Measurements from ENCODE around the gene UBE3D.
"Not testable (repeated sequence)": the region's sequence is repeated elsewhere in the genome, so short reads cannot be mapped to it uniquely, and the experiment has no call there.

The UBE3D gene

DNA sequence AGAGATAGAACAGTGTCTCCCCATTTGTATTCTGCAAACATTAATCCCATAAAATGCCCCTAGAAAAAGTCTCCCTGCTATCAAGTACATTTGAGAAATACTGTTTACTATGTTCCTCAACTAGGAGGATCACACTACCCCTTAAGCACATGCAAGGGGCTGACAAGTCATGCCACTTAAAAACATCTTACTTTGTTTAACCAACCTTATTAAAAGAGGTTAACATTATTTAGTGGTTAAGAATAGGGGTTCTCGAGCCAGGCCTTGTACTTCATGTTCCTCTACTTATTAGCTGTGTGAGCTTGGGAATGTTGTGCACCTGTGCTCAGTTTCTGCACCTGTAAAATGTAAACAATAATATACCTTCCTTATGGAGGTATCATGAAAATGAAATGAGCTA is 113.7 kb downstream of the UBE3D start:
- Histone ChIP-seq H3F3A (ENCODE audit: insufficient read depth) (no peaks in the 10 kb centered on the region), H3K27me3 (ENCODE audit: low read length) (no peaks in the 10 kb centered on the region), H3K4me3 (ENCODE audit: insufficient read depth, low read length, poor library complexity, severe bottlenecking) (no peak overlapping the region), H2AFZ (ENCODE audit: low read depth, low read length, severe bottlenecking) (no peak overlapping the region), H3K79me2 (ENCODE audit: insufficient read depth, low read length) (no peaks in the 10 kb centered on the region), H3K4me2 (ENCODE audit: low read depth, low read length, poor library complexity, severe bottlenecking) (no peak overlapping the region), H3K27ac (ENCODE audit: low read depth, low read length) (no peak overlapping the region), H3K36me3 (ENCODE audit: low read length) (peaks cover 10% of the 10 kb centered on the region; the same call in 1 of the 2 replicates), H3K9me2 (replicated peaks; ENCODE audit: insufficient read depth, low read length) (no peaks in the 10 kb centered on the region; the same call in 1 of the 2 replicates), H4K20me1 (ENCODE audit: low read depth, low read length) (no peaks in the 10 kb centered on the region), H3K9me3 (ENCODE audit: insufficient read depth, low read length) (no peaks in the 10 kb centered on the region), H3K9ac (ENCODE audit: low read length) (no peak overlapping the region)
- no peak for TF ChIP-seq EZH2phosphoT487 (conservative IDR thresholded peaks at IDR 0.05; ENCODE audit: low read length)
- TF ChIP-seq, protein P1, sequence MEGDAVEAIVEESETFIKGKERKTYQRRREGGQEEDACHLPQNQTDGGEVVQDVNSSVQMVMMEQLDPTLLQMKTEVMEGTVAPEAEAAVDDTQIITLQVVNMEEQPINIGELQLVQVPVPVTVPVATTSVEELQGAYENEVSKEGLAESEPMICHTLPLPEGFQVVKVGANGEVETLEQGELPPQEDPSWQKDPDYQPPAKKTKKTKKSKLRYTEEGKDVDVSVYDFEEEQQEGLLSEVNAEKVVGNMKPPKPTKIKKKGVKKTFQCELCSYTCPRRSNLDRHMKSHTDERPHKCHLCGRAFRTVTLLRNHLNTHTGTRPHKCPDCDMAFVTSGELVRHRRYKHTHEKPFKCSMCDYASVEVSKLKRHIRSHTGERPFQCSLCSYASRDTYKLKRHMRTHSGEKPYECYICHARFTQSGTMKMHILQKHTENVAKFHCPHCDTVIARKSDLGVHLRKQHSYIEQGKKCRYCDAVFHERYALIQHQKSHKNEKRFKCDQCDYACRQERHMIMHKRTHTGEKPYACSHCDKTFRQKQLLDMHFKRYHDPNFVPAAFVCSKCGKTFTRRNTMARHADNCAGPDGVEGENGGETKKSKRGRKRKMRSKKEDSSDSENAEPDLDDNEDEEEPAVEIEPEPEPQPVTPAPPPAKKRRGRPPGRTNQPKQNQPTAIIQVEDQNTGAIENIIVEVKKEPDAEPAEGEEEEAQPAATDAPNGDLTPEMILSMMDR (IDR thresholded peaks at IDR 0.05; ENCODE audit: insufficient read depth, low read length, poor library complexity, severe bottlenecking): no peak

DNA sequence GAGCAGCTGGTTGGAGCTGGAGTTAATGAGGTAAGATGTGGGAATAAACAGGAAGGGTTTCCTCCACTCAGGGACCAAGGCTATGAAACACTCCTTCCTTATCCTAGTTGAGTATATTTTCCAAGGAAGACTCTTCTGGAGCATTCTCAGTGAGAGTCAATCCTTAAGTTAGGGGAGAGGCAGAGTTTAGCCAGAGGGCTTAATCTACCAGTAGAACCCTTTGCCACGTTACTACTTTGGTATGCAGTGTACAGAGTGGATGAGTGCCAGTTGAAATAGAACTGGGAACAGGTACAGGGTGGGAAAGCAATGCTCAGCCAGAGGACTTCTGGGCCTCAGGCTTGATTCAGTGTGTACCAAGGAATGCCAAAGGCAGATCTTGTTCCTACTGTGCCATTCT is 114.3 kb downstream of the UBE3D start:
- Histone ChIP-seq H3K9ac (ENCODE audit: low read length) (no peak overlapping the region), H3K4me2 (ENCODE audit: low read depth, low read length, poor library complexity, severe bottlenecking) (no peak overlapping the region), H3K9me2 (replicated peaks; ENCODE audit: insufficient read depth, low read length) (no peaks in the 10 kb centered on the region; the same call in 1 of the 2 replicates), H3K36me3 (ENCODE audit: low read length) (peaks cover 10% of the 10 kb centered on the region; the same call in 1 of the 2 replicates), H4K20me1 (ENCODE audit: low read depth, low read length) (no peaks in the 10 kb centered on the region), H3K27ac (ENCODE audit: low read depth, low read length) (no peak overlapping the region), H3K27me3 (ENCODE audit: low read length) (no peaks in the 10 kb centered on the region), H3K9me3 (ENCODE audit: insufficient read depth, low read length) (no peaks in the 10 kb centered on the region), H2AFZ (ENCODE audit: low read depth, low read length, severe bottlenecking) (no peak overlapping the region), H3F3A (ENCODE audit: insufficient read depth) (no peaks in the 10 kb centered on the region), H3K79me2 (ENCODE audit: insufficient read depth, low read length) (no peaks in the 10 kb centered on the region), H3K4me3 (ENCODE audit: insufficient read depth, low read length, poor library complexity, severe bottlenecking) (no peak overlapping the region)
- TF ChIP-seq, protein P1 (IDR thresholded peaks at IDR 0.05; ENCODE audit: insufficient read depth, low read length, poor library complexity, severe bottlenecking): no peak
- no peak for TF ChIP-seq EZH2phosphoT487 (conservative IDR thresholded peaks at IDR 0.05; ENCODE audit: low read length)

DNA sequence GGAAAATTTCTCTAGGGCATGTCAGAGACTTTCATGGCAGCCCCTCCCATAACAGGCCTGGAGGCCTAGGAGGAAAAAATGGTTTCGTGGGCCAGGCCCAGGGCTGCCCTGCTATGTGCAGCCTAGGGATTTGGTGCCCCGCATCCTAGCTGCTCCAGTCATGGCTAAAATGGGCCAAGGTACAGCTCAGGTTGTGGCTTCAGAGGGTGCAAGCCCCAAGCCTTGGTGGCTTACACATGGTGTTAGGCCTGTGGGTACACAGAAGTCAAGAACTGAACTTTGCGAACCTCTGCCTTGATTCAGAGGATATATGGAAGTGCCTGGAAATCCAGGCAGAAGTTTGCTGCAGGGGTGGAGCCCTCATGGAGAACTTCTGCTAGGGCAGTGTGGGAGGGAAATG is 134.7 kb downstream of the UBE3D start:
- not testable (repeated sequence) for H3K9me2 ChIP-seq (replicated peaks; ENCODE audit: insufficient read depth, low read length)

DNA sequence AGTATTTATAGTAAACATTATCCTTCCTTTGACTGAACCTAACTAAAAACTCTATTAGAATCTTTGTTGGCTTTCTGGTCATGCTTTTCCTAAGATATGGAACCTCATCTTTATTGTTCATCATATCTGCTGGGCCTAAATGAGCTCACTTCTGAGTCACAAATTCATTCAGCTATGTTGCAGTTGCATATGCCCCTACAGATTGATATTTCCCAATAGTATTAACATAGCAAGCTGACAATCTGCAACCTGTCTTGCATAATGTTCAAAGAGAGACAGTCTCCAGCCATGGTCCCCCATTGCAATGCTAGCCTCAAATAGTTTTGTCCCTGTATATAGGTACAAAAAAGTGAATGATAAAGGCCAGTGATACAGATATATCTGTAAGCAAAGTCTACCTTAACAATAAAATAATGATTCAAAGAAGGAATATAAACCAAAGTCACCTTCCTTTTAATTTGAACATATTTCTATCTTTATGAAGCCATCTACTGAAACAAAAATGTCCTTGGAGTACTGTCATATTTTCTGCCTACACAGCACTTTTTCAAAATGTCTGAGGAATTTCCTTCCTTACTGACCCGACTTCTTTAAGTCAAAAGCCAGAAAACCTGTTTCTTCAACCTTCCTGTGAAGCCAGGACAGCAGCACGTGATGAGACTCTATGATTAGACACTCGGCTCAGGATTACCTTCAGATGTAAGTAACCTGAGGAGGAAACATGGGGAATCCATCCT is 140.7 kb downstream of the UBE3D start:
- H4K20me1 ChIP-seq (ENCODE audit: low read depth, low read length): no peaks in the 10 kb centered on the region
- no peaks in the 10 kb centered on the region for H3K27me3 ChIP-seq (ENCODE audit: low read length)
- no peaks in the 10 kb centered on the region for H3K9me2 ChIP-seq (replicated peaks; ENCODE audit: insufficient read depth, low read length)
- H3K4me3 ChIP-seq (ENCODE audit: insufficient read depth, low read length, poor library complexity, severe bottlenecking): no peak overlapping the region
- TF ChIP-seq, protein P1 (IDR thresholded peaks at IDR 0.05; ENCODE audit: insufficient read depth, low read length, poor library complexity, severe bottlenecking): no peak
- no peak for TF ChIP-seq EZH2phosphoT487 (conservative IDR thresholded peaks at IDR 0.05; ENCODE audit: low read length)
- H3K36me3 ChIP-seq (ENCODE audit: low read length): peaks cover 3% of the 10 kb centered on the region; the same call in 1 of the 2 replicates
- H3K27ac ChIP-seq (ENCODE audit: low read depth, low read length): no peak overlapping the region
- no peak overlapping the region for H3K9ac ChIP-seq (ENCODE audit: low read length)
- no peaks in the 10 kb centered on the region for H3K79me2 ChIP-seq (ENCODE audit: insufficient read depth, low read length)
- no peaks in the 10 kb centered on the region for H3K9me3 ChIP-seq (ENCODE audit: insufficient read depth, low read length)
- H3K4me2 ChIP-seq (ENCODE audit: low read depth, low read length, poor library complexity, severe bottlenecking): no peak overlapping the region
- H2AFZ ChIP-seq (ENCODE audit: low read depth, low read length, severe bottlenecking): no peak overlapping the region
- no peaks in the 10 kb centered on the region for H3F3A ChIP-seq (ENCODE audit: insufficient read depth)

More for the DNA sequence above, 134.7 kb downstream of the UBE3D start:
- H3K27ac ChIP-seq (ENCODE audit: low read depth, low read length); H3F3A ChIP-seq (ENCODE audit: insufficient read depth); H3K27me3 ChIP-seq (ENCODE audit: low read length); H2AFZ ChIP-seq (ENCODE audit: low read depth, low read length, severe bottlenecking); H3K9ac ChIP-seq (ENCODE audit: low read length); H3K4me3 ChIP-seq (ENCODE audit: insufficient read depth, low read length, poor library complexity, severe bottlenecking); H3K79me2 ChIP-seq (ENCODE audit: insufficient read depth, low read length); H4K20me1 ChIP-seq (ENCODE audit: low read depth, low read length); H3K4me2 ChIP-seq (ENCODE audit: low read depth, low read length, poor library complexity, severe bottlenecking): not testable (repeated sequence)
- Histone ChIP-seq H3K9me3 (ENCODE audit: insufficient read depth, low read length) (peaks cover 18% of the 10 kb centered on the region; the same call in 1 of the 2 replicates), H3K36me3 (ENCODE audit: low read length) (peaks cover 31% of the 10 kb centered on the region)
